HG02678 (cell line): ENCODE results near the gene CCDC9B.

ENCODE experiments used
- ATAC-seq: cut with Tn5 transposase; IDR thresholded peaks from one replicate; pipeline ENCODE4 v1.9.1; 2021; ENCODE audit warnings: mild to moderate bottlenecking, moderate library complexity; ENCODE audit not compliant: unreplicated experiment

Gene CCDC9B

GRCh38 chr15:40340740-40341400 lies at the start of gene CCDC9B:
Gene CCDC9B (minus strand): TSS chr15:40340939. CDS start chr15:40340819, 120 bp downstream.
- no peak for ATAC-seq

- ATAC-seq: no peak
These were observed 49.3 kb upstream of the CCDC9B start for GRCh38 chr15:40389824-40390595.

- ATAC-seq: no peak
These were observed 48.4 kb upstream of the CCDC9B start for GRCh38 chr15:40388941-40389823.

GRCh38 chr15:40386480-40386879 lies 45.7 kb upstream of the CCDC9B start:
- ATAC-seq: no peak

GRCh38 chr15:40382580-40383456 lies 42.1 kb upstream of the CCDC9B start, which contains the start of gene KNSTRN:
Gene KNSTRN (plus strand): TSS chr15:40382721. CDS start chr15:40382836, 115 bp downstream.
- ATAC-seq: peak; percentile 96

GRCh38 chr15:40381818-40382529 lies 41.2 kb upstream of the CCDC9B start:
- no peak for ATAC-seq

- ATAC-seq: no peak
These were observed 39.9 kb upstream of the CCDC9B start for GRCh38 chr15:40380636-40381035.

- ATAC-seq: no peak
These were observed 39.1 kb upstream of the CCDC9B start for GRCh38 chr15:40379853-40380252.

GRCh38 chr15:40379374-40379773 lies 38.6 kb upstream of the CCDC9B start:
- no peak for ATAC-seq

GRCh38 chr15:40377606-40378005 lies 36.9 kb upstream of the CCDC9B start:
- no peak for ATAC-seq

GRCh38 chr15:40372981-40373380 lies 32.2 kb upstream of the CCDC9B start:
- ATAC-seq: no peak

- ATAC-seq: no peak
These were observed 29.2 kb upstream of the CCDC9B start for GRCh38 chr15:40369971-40370370.

- no peak for ATAC-seq
These were observed 28.7 kb upstream of the CCDC9B start for GRCh38 chr15:40369474-40369869.

- no peak for ATAC-seq
These were observed 28.2 kb upstream of the CCDC9B start for GRCh38 chr15:40368719-40369473.

GRCh38 chr15:40367686-40368611 lies 27.2 kb upstream of the CCDC9B start:
- ATAC-seq: peak; percentile 85

- no peak for ATAC-seq
These were observed 26.6 kb upstream of the CCDC9B start for GRCh38 chr15:40367371-40367685.

GRCh38 chr15:40366457-40367370 lies 26.0 kb upstream of the CCDC9B start:
- no peak for ATAC-seq
